PC-9 (cell line): Measurements from ENCODE around the gene MBD3. TPM values are rescaled to one million over a fixed set of nuclear protein-coding genes. Genes with fewer than 3 reads are reported as not detected.

ENCODE experiments used
- BruUV-seq: library from RNA; stranded (reverse); fragments of 400-500 nt; replicated peaks from 2 replicates; lab custom pipeline; 2021; lab: Mats Ljungman, UMichigan
- CTCF ChIA-PET: fragments of 300-600 bp; sonication (Branson Sonifier 250); formaldehyde crosslinking; loops from one replicate; lab custom pipeline; 2022; ENCODE audit warnings: antibody characterized with exemption; lab: Charles Lee
- POLR2A ChIA-PET: fragments of 300-600 bp; sonication (Branson Sonifier 250); formaldehyde crosslinking; loops from one replicate; lab custom pipeline; 2022; ENCODE audit warnings: antibody characterized with exemption; ENCODE audit not compliant: unreplicated experiment; lab: Charles Lee
- DNase-seq, 2 experiments: peaks; one replicate each; pipeline versions ENCODE4 v3.0.0 to v3.0.0-alpha.2; 2015 to 2022; ENCODE audit warnings: mixed read lengths in 1 of 2
- H2AFZ ChIP-seq: fragments of 200-600 bp; sonication (generic); 2 replicates; pipeline ENCODE4 v1.8.1; 2017; ENCODE audit warnings: antibody characterized with exemption
- H3F3A ChIP-seq: fragments of 200-600 bp; sonication (generic); 2 replicates; pipeline ENCODE4 v1.8.1; 2017; ENCODE audit warnings: antibody characterized with exemption, mild to moderate bottlenecking, low read depth; ENCODE audit not compliant: insufficient read depth
- H3K27ac ChIP-seq: fragments of 200-600 bp; sonication (generic); 2 replicates; pipeline ENCODE4 v1.6.1; 2016; ENCODE audit warnings: mixed run types
- H3K27me3 ChIP-seq: fragments of 200-600 bp; sonication (generic); 2 replicates; pipeline ENCODE4 v1.6.1; 2016; ENCODE audit warnings: low read depth, mixed run types; ENCODE audit not compliant: insufficient read depth
- H3K36me3 ChIP-seq: fragments of 200-600 bp; sonication (generic); 2 replicates; pipeline ENCODE4 v1.6.1; 2016; ENCODE audit warnings: low read depth, mixed run types
- H3K4me1 ChIP-seq: fragments of 200-600 bp; sonication (generic); replicated peaks from 2 replicates; pipeline ENCODE4 v1.6.1; 2016; ENCODE audit warnings: mixed run types; ENCODE audit not compliant: insufficient read depth
- H3K4me2 ChIP-seq: fragments of 200-600 bp; sonication (generic); 2 replicates; pipeline ENCODE4 v1.6.1; 2017; ENCODE audit warnings: mixed run types
- H3K4me3 ChIP-seq: fragments of 200-600 bp; sonication (generic); 2 replicates; pipeline ENCODE4 v1.6.1; 2016; ENCODE audit warnings: mixed run types
- H3K79me2 ChIP-seq: fragments of 200-600 bp; sonication (generic); 2 replicates; pipeline ENCODE4 v1.6.1; 2017; ENCODE audit warnings: low read depth, mixed run types
- H3K9me2 ChIP-seq: fragments of 200-600 bp; sonication (generic); 2 replicates; pipeline ENCODE4 v1.8.1; 2017; ENCODE audit warnings: mild to moderate bottlenecking; ENCODE audit not compliant: insufficient read depth
- H3K9me3 ChIP-seq: fragments of 200-600 bp; sonication (generic); 2 replicates; pipeline ENCODE4 v1.8.1; 2016; ENCODE audit warnings: low read depth; ENCODE audit not compliant: insufficient read depth
- H4K20me1 ChIP-seq: fragments of 200-600 bp; sonication (generic); 2 replicates; pipeline ENCODE4 v1.8.1; 2017; ENCODE audit not compliant: insufficient read depth
- EZH2 ChIP-seq: fragments of 200-600 bp; sonication (generic); IDR thresholded peaks from 2 replicates; pipeline ENCODE4 v1.8.0; 2017; ENCODE audit warnings: antibody characterized with exemption, low read depth
- intact Hi-C: fragments of 100-400 bp; cut with micrococcal nuclease; formaldehyde crosslinking; loops from one replicate; pipeline ENCODE4 v1.10.0; 2022; ENCODE audit not compliant: unreplicated experiment
- total RNA-seq: library from RNA; stranded (reverse); gene quantifications from 2 replicates; pipeline ENCODE4 v1.2.3, GENCODE V29; 2021
- TF ChIP-seq, protein P1 (sequence below): fragments of 200-600 bp; sonication (generic); conservative IDR thresholded peaks from 2 replicates; pipeline ENCODE4 v1.6.1; 2017; ENCODE audit warnings: mixed run types, antibody characterized with exemption, mild to moderate bottlenecking, moderate library complexity

Gene MBD3
- total RNA-seq, 1 experiment from 2014 or later: 129 TPM

DNA sequence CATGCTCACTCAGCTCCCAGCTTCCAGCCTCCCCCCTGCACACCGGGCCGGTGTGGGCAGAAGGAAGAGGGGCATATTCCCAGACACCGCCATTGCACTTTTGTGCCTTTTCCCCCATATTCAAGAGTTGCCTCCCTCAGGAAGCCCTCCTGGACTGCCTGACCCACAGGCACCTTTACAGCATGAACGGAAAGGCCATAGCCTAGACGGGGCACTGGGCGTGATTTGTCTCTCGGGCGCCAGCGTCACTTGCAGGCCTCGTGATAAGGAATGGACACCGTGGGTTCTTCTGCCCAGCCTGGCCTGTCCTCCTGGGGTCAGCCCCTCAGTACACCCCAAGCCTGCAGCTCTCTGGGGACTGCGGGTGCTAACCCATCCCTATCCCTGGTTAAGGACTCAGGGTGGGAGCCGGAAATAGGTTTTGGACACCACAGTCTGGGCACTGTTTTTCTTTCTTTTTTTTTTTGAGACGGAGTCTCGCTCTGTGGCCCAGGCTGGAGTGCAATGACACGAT lies 13.5 kb upstream of the MBD3 start:
- POLR2A ChIA-PET: no interaction called here
- intact Hi-C loops: loop anchor here (5.0 to 10.0 kb wide), 3 partner anchors 51 to 191 kb away; no protein-coding TSS in a partner anchor
- no TSS peak for BruUV-seq

DNA sequence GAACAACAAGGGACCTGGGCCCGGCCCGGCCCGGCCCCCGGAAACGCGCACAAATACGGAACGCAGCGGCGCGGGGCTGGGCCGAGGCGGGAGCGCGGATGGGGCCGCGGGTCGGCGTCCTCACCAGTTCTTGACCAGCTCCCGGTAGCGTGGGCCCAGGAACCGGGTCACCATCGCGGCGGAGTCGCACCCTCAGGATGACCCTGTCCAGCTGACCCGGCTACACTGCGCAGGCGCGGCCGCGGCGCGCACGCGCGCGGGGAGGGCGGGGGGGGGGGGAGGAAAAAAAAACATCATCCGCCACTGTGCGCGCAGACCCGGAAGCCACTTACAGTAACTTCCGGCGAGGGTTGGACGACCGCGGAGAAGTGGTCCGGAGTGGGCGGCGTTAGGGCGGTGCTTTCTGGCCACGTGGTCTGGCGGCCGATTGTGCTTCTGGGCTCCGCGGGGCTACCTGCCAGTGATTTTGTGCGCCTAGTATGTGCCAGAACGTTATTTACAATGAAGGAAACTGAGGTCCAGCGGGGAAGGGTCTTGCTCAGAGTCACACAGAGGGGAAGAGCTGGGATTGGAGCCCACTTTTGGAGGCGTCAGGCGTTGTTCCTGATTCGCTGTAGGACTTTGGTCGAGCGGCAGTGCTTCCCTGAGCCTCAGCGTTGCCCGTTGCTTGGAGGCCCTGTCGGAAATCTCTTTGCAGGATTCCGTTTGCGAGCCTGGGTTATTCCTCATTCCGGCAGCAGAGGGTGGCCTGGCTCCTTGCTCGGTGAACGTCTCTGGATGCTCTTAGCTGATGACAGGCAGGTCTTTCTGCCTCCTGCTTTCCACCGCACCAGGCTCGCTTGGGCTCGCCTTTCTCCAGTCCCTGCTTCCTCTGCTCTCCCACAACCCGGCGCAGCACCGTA lies 12.8 kb upstream of the MBD3 start, which contains the start of gene UQCR11:
UQCR11 (minus strand) TSS at position 227 of the 902 bp plus-strand sequence; CDS start at position 174, 53 bp downstream.
- peak within 1 kb of the TSS; percentile 87 for H2AFZ ChIP-seq
- H3K27ac ChIP-seq: peak within 1 kb of the TSS; percentile 73
- no peaks in the 10 kb centered on the region for H3K9me2 ChIP-seq
- peak within 1 kb of the TSS; percentile 78 for H3K4me2 ChIP-seq
- H3K79me2 ChIP-seq: peaks cover 45% of the 10 kb centered on the region
- intact Hi-C loops: loop anchor here (5.0 to 10.0 kb wide), 3 partner anchors 52 to 192 kb away; no protein-coding TSS in a partner anchor
- peaks cover 14% of the 10 kb centered on the region; the same call in 1 of the 2 replicates for H4K20me1 ChIP-seq
- ChIA-PET POLR2A (interaction anchor here (0.6 to 0.7 kb wide), 2 partner anchors 15 to 302 kb away, joined by 4 to 14 read pairs; no protein-coding TSS in a partner anchor), CTCF (interaction anchor here (0.6 to 0.7 kb wide), 2 partner anchors 91 to 414 kb away, joined by 3 to 7 read pairs; no protein-coding TSS in a partner anchor)
- DNase-seq: peak; percentile 86 to 92
- peaks cover 26% of the 10 kb centered on the region for H3K4me1 ChIP-seq
- TSS peak; percentile 99 for BruUV-seq
- H3K9me3 ChIP-seq: no peaks in the 10 kb centered on the region
- H3K4me3 ChIP-seq: peak within 1 kb of the TSS; percentile 92
- H3K36me3 ChIP-seq: no peaks in the 10 kb centered on the region
- peaks cover 23% of the 10 kb centered on the region for H3F3A ChIP-seq
- H3K27me3 ChIP-seq: no peaks in the 10 kb centered on the region
- TF ChIP-seq EZH2: no peak
- TF ChIP-seq, protein P1, sequence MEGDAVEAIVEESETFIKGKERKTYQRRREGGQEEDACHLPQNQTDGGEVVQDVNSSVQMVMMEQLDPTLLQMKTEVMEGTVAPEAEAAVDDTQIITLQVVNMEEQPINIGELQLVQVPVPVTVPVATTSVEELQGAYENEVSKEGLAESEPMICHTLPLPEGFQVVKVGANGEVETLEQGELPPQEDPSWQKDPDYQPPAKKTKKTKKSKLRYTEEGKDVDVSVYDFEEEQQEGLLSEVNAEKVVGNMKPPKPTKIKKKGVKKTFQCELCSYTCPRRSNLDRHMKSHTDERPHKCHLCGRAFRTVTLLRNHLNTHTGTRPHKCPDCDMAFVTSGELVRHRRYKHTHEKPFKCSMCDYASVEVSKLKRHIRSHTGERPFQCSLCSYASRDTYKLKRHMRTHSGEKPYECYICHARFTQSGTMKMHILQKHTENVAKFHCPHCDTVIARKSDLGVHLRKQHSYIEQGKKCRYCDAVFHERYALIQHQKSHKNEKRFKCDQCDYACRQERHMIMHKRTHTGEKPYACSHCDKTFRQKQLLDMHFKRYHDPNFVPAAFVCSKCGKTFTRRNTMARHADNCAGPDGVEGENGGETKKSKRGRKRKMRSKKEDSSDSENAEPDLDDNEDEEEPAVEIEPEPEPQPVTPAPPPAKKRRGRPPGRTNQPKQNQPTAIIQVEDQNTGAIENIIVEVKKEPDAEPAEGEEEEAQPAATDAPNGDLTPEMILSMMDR: peak; percentile 57; the same call in 1 of the 2 replicates

More for the DNA sequence above, 13.5 kb upstream of the MBD3 start:
- Histone ChIP-seq H3K79me2 (peaks cover 38% of the 10 kb centered on the region), H3K36me3 (no peaks in the 10 kb centered on the region), H3K4me2 (peak overlapping the region; percentile 78), H3K27ac (peak overlapping the region; percentile 73), H3K4me3 (peak overlapping the region; percentile 92), H2AFZ (0 out of 2 replicates have a peak overlapping the region, but pooled peaks have one; percentile 64), H4K20me1 (peaks cover 14% of the 10 kb centered on the region; the same call in 1 of the 2 replicates), H3F3A (peaks cover 23% of the 10 kb centered on the region), H3K27me3 (no peaks in the 10 kb centered on the region), H3K4me1 (peaks cover 26% of the 10 kb centered on the region), H3K9me3 (no peaks in the 10 kb centered on the region), H3K9me2 (no peaks in the 10 kb centered on the region)
- TF ChIP-seq EZH2: no peak
- TF ChIP-seq, protein P1: no peak
- CTCF ChIA-PET: interaction anchor here (0.6 to 0.7 kb wide), 2 partner anchors 90 to 413 kb away, joined by 3 to 7 read pairs; no protein-coding TSS in a partner anchor
- no peak for DNase-seq

DNA sequence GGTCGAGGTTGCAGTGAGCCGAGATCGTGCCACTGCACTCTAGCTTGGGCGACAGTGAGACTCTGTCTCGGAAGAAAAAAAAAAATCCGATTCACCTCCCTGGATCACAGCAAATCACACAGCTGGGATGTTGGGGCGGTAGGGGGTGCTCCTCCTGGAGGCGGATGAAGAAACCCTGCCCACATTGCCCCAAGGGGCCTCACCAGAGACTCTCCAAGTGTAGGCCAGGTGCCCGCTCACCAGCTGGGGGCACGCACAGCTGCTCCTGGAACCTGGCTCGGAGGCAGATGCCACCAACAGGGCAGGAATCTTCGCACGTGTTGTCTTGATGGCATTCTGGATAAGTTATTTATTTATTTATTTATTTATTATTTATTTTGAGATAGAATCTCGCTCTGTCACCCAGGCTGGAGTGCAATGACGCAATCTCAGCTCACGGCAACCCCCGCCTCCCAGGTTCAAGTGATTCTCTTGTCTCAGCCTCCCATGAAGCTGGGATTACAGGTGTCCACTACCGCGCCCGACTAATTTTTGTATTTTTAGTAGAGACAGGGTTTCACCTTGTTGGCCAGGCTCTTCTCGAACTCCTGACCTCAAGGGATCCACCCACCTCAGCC lies 9.5 kb upstream of the MBD3 start:
- ChIA-PET CTCF (interaction anchor here (0.6 kb wide), 1 partner anchor 54 kb away, joined by 8 read pairs; no protein-coding TSS in a partner anchor), POLR2A (no interaction called here)
- BruUV-seq: no TSS peak

More for the DNA sequence above, 9.5 kb upstream of the MBD3 start:
- Histone ChIP-seq H3K27ac (no peak overlapping the region), H3K4me3 (no peak overlapping the region), H3F3A (peaks cover 17% of the 10 kb centered on the region), H3K27me3 (no peaks in the 10 kb centered on the region), H3K4me2 (no peak overlapping the region), H3K36me3 (no peaks in the 10 kb centered on the region), H3K9me3 (no peaks in the 10 kb centered on the region), H2AFZ (no peak overlapping the region), H4K20me1 (peaks cover 14% of the 10 kb centered on the region; the same call in 1 of the 2 replicates), H3K9me2 (no peaks in the 10 kb centered on the region), H3K4me1 (peaks cover 19% of the 10 kb centered on the region), H3K79me2 (peaks cover 52% of the 10 kb centered on the region)
- TF ChIP-seq, protein P1: no peak
- TF ChIP-seq EZH2: no peak
- intact Hi-C loops: loop anchor here (10.0 kb wide), 1 partner anchor 163 kb away; no protein-coding TSS in a partner anchor
- no peak for DNase-seq
